ENCODE data around the gene CNIH4.
A peak's percentile ranks its signal among the peaks of the same experiment; 100 is the strongest.
"Not testable (repeated sequence)": the region's sequence is repeated elsewhere in the genome, so short reads cannot be mapped to it uniquely, and the experiment has no call there.

CNIH4 gene

GRCh38 chr1:224331326-224331725 is 25.4 kb upstream of the CNIH4 start:
- Histone ChIP-seq H3K36me3 (ENCODE audit: control insufficient read depth in 1 of 2, insufficient read depth in 2 of 2, low read length in 2 of 2) (no peaks in the 10 kb centered on the region), H3K4me3 (ENCODE audit: low read depth in 1 of 2, low read length in 2 of 2) (no peak overlapping the region), H3K9me3 (ENCODE audit: control insufficient read depth in 1 of 2, low read length in 2 of 2) (no peaks in the 10 kb centered on the region), H3K4me1 (ENCODE audit: control insufficient read depth in 1 of 2, insufficient read depth in 2 of 2, low read length in 2 of 2) (peaks cover 0 to 22% of the 10 kb centered on the region in 2 donors), H3K27ac (ENCODE audit: low read length) (no peak overlapping the region), H3K27me3 (ENCODE audit: low read depth, low read length) (no peaks in the 10 kb centered on the region)

GRCh38 chr1:224331824-224332223 is 24.9 kb upstream of the CNIH4 start:
- Histone ChIP-seq H3K4me3 (ENCODE audit: low read depth in 1 of 2, low read length in 2 of 2) (no peak overlapping the region), H3K27me3 (ENCODE audit: low read depth, low read length) (no peaks in the 10 kb centered on the region), H3K27ac (ENCODE audit: low read length) (no peak overlapping the region), H3K36me3 (ENCODE audit: control insufficient read depth in 1 of 2, insufficient read depth in 2 of 2, low read length in 2 of 2) (no peaks in the 10 kb centered on the region), H3K4me1 (ENCODE audit: control insufficient read depth in 1 of 2, insufficient read depth in 2 of 2, low read length in 2 of 2) (peaks cover 0 to 22% of the 10 kb centered on the region in 2 donors), H3K9me3 (ENCODE audit: control insufficient read depth in 1 of 2, low read length in 2 of 2) (no peaks in the 10 kb centered on the region)

GRCh38 chr1:224333309-224333926 is 23.3 kb upstream of the CNIH4 start:
- Histone ChIP-seq H3K27me3 (ENCODE audit: low read depth, low read length) (no peaks in the 10 kb centered on the region), H3K27ac (ENCODE audit: low read length) (no peak overlapping the region), H3K4me1 (ENCODE audit: control insufficient read depth in 1 of 2, insufficient read depth in 2 of 2, low read length in 2 of 2) (peaks cover 0 to 19% of the 10 kb centered on the region in 2 donors), H3K36me3 (ENCODE audit: control insufficient read depth in 1 of 2, insufficient read depth in 2 of 2, low read length in 2 of 2) (no peaks in the 10 kb centered on the region), H3K9me3 (ENCODE audit: control insufficient read depth in 1 of 2, low read length in 2 of 2) (no peaks in the 10 kb centered on the region), H3K4me3 (ENCODE audit: low read depth in 1 of 2, low read length in 2 of 2) (no peak overlapping the region)

- H3K4me1 ChIP-seq (ENCODE audit: control insufficient read depth in 1 of 2, insufficient read depth in 2 of 2, low read length in 2 of 2) = peaks cover 0 to 12% of the 10 kb centered on the region in 2 donors
- H3K27ac ChIP-seq (ENCODE audit: low read length) = no peak overlapping the region
- no peaks in the 10 kb centered on the region for H3K9me3 ChIP-seq (ENCODE audit: control insufficient read depth in 1 of 2, low read length in 2 of 2)
- no peak overlapping the region for H3K4me3 ChIP-seq (ENCODE audit: low read depth in 1 of 2, low read length in 2 of 2)
- H3K36me3 ChIP-seq (ENCODE audit: control insufficient read depth in 1 of 2, insufficient read depth in 2 of 2, low read length in 2 of 2) = no peaks in the 10 kb centered on the region
- H3K27me3 ChIP-seq (ENCODE audit: low read depth, low read length) = no peaks in the 10 kb centered on the region
Measured at GRCh38 chr1:224333939-224334786, 22.5 kb upstream of the CNIH4 start.

GRCh38 chr1:224338150-224338838 is 18.4 kb upstream of the CNIH4 start:
- no peak overlapping the region for H3K27ac ChIP-seq (ENCODE audit: low read length)
- no peaks in the 10 kb centered on the region for H3K27me3 ChIP-seq (ENCODE audit: low read depth, low read length)
- H3K9me3 ChIP-seq (ENCODE audit: control insufficient read depth in 1 of 2, low read length in 2 of 2) = peaks cover 0 to 2% of the 10 kb centered on the region in 2 donors
- H3K4me3 ChIP-seq (ENCODE audit: low read depth in 1 of 2, low read length in 2 of 2) = no peak overlapping the region
- no peaks in the 10 kb centered on the region for H3K36me3 ChIP-seq (ENCODE audit: control insufficient read depth in 1 of 2, insufficient read depth in 2 of 2, low read length in 2 of 2)
- peaks cover 0 to 7% of the 10 kb centered on the region in 2 donors for H3K4me1 ChIP-seq (ENCODE audit: control insufficient read depth in 1 of 2, insufficient read depth in 2 of 2, low read length in 2 of 2)

- no peak overlapping the region for H3K4me3 ChIP-seq (ENCODE audit: low read depth in 1 of 2, low read length in 2 of 2)
- H3K27me3 ChIP-seq (ENCODE audit: low read depth, low read length) = no peaks in the 10 kb centered on the region
- no peaks in the 10 kb centered on the region for H3K36me3 ChIP-seq (ENCODE audit: control insufficient read depth in 1 of 2, insufficient read depth in 2 of 2, low read length in 2 of 2)
- peaks cover 0 to 7% of the 10 kb centered on the region in 2 donors for H3K4me1 ChIP-seq (ENCODE audit: control insufficient read depth in 1 of 2, insufficient read depth in 2 of 2, low read length in 2 of 2)
- H3K27ac ChIP-seq (ENCODE audit: low read length) = no peak overlapping the region
- H3K9me3 ChIP-seq (ENCODE audit: control insufficient read depth in 1 of 2, low read length in 2 of 2) = peaks cover 4 to 15% of the 10 kb centered on the region in 2 donors
Measured at GRCh38 chr1:224339442-224340033, 17.1 kb upstream of the CNIH4 start.

- H3K27me3 ChIP-seq (ENCODE audit: low read depth, low read length); H3K36me3 ChIP-seq (ENCODE audit: control insufficient read depth in 1 of 2, insufficient read depth in 2 of 2, low read length in 2 of 2); H3K4me1 ChIP-seq (ENCODE audit: control insufficient read depth in 1 of 2, insufficient read depth in 2 of 2, low read length in 2 of 2); H3K27ac ChIP-seq (ENCODE audit: low read length): not testable (repeated sequence)
- Histone ChIP-seq H3K9me3 (ENCODE audit: control insufficient read depth in 1 of 2, low read length in 2 of 2) (peaks cover 4 to 15% of the 10 kb centered on the region in 2 donors), H3K4me3 (ENCODE audit: low read depth in 1 of 2, low read length in 2 of 2) (peak overlapping the region; percentile 30 to 66)
Measured at GRCh38 chr1:224340453-224341384, 16.0 kb upstream of the CNIH4 start.

- H3K27me3 ChIP-seq (ENCODE audit: low read depth, low read length) = no peaks in the 10 kb centered on the region
- no peak overlapping the region for H3K4me3 ChIP-seq (ENCODE audit: low read depth in 1 of 2, low read length in 2 of 2)
- peaks cover 0 to 7% of the 10 kb centered on the region in 2 donors for H3K4me1 ChIP-seq (ENCODE audit: control insufficient read depth in 1 of 2, insufficient read depth in 2 of 2, low read length in 2 of 2)
- no peak overlapping the region for H3K27ac ChIP-seq (ENCODE audit: low read length)
- peaks cover 4 to 15% of the 10 kb centered on the region in 2 donors for H3K9me3 ChIP-seq (ENCODE audit: control insufficient read depth in 1 of 2, low read length in 2 of 2)
- no peaks in the 10 kb centered on the region for H3K36me3 ChIP-seq (ENCODE audit: control insufficient read depth in 1 of 2, insufficient read depth in 2 of 2, low read length in 2 of 2)
Measured at GRCh38 chr1:224343679-224344078, 13.0 kb upstream of the CNIH4 start.

GRCh38 chr1:224348137-224348536 is 8.5 kb upstream of the CNIH4 start:
- H3K36me3 ChIP-seq (ENCODE audit: control insufficient read depth in 1 of 2, insufficient read depth in 2 of 2, low read length in 2 of 2) = no peaks in the 10 kb centered on the region
- no peaks in the 10 kb centered on the region for H3K4me1 ChIP-seq (ENCODE audit: control insufficient read depth in 1 of 2, insufficient read depth in 2 of 2, low read length in 2 of 2)
- peaks cover 4 to 15% of the 10 kb centered on the region in 2 donors for H3K9me3 ChIP-seq (ENCODE audit: control insufficient read depth in 1 of 2, low read length in 2 of 2)
- no peak overlapping the region for H3K27ac ChIP-seq (ENCODE audit: low read length)
- no peak overlapping the region for H3K4me3 ChIP-seq (ENCODE audit: low read depth in 1 of 2, low read length in 2 of 2)
- no peaks in the 10 kb centered on the region for H3K27me3 ChIP-seq (ENCODE audit: low read depth, low read length)

- not testable (repeated sequence) for H3K9me3 ChIP-seq (ENCODE audit: control insufficient read depth in 1 of 2, low read length in 2 of 2); H3K4me1 ChIP-seq (ENCODE audit: control insufficient read depth in 1 of 2, insufficient read depth in 2 of 2, low read length in 2 of 2); H3K4me3 ChIP-seq (ENCODE audit: low read depth in 1 of 2, low read length in 2 of 2); H3K27me3 ChIP-seq (ENCODE audit: low read depth, low read length); H3K36me3 ChIP-seq (ENCODE audit: control insufficient read depth in 1 of 2, insufficient read depth in 2 of 2, low read length in 2 of 2); H3K27ac ChIP-seq (ENCODE audit: low read length)
Measured at GRCh38 chr1:224349716-224350115, 7.0 kb upstream of the CNIH4 start.
